AG04450 (cell line): ENCODE data around the gene KRT72. TPM values are rescaled to one million over a fixed set of nuclear protein-coding genes. Genes with fewer than 3 reads are reported as not detected.

ENCODE experiments used
- CTCF ChIA-PET: fragments of 300-600, 350-600 bp; formaldehyde crosslinking; extraction: SDS; loops from one replicate; lab custom pipeline; 2022; ENCODE audit warnings: antibody characterized with exemption, inconsistent platforms; lab: Charles Lee
- POLR2A ChIA-PET: fragments of 350-600 bp; formaldehyde crosslinking; extraction: SDS; loops from one replicate; lab custom pipeline; 2021; ENCODE audit warnings: antibody characterized with exemption, inconsistent platforms; lab: Yijun Ruan, JAX
- DNase-seq: peaks from one replicate; pipeline ENCODE4 v3.0.0-alpha.2; 2011; ENCODE audit warnings: low read depth, low spot score
- H3K27ac ChIP-seq: one replicate; pipeline ENCODE4 v1.5.1; 2012; ENCODE audit warnings: low read depth, low read length, control low read depth
- H3K27me3 ChIP-seq: one replicate; pipeline ENCODE4 v1.6.0; 2012; ENCODE audit warnings: low read length; ENCODE audit not compliant: control insufficient read depth, insufficient read depth
- H3K4me3 ChIP-seq: 2 replicates; pipeline ENCODE4 v1.5.1; 2011; ENCODE audit warnings: mild to moderate bottlenecking, low read depth, low read length, control low read depth
- H3K9me3 ChIP-seq: 2 replicates; pipeline ENCODE4 v1.5.1; 2012; ENCODE audit warnings: low read length; ENCODE audit not compliant: control insufficient read depth, insufficient read depth
- CTCF ChIP-seq: IDR thresholded peaks from 2 replicates; pipeline ENCODE4 v1.5.1; 2011; ENCODE audit warnings: low read depth, low read length, control low read depth, inconsistent platforms
- polyA plus RNA-seq: library from polyadenylated mRNA; depleted of rRNA; stranded (reverse); fragments of >200 nt; gene quantifications from 2 replicates; pipeline ENCODE4 v1.2.3, GENCODE V29; 2011

The KRT72 gene
- polyA plus RNA-seq, 1 experiment = not detected

GRCh38 chr12:52622349-52622748 is 21.1 kb upstream of the KRT72 start:
- ChIA-PET POLR2A (no interaction called here), CTCF (no interaction called here)
- DNase-seq = no peak
- TF ChIP-seq CTCF = no peak
- Histone ChIP-seq H3K9me3 (no peaks in the 10 kb centered on the region), H3K27ac (no peak overlapping the region), H3K27me3 (peaks cover 12% of the 10 kb centered on the region), H3K4me3 (no peak overlapping the region)

GRCh38 chr12:52618866-52619265 is 17.6 kb upstream of the KRT72 start:
- CTCF ChIA-PET = no interaction called here
- H3K4me3 ChIP-seq = no peak overlapping the region
- no peak for TF ChIP-seq CTCF
- H3K27ac ChIP-seq = no peak overlapping the region
- POLR2A ChIA-PET = no interaction called here
- no peaks in the 10 kb centered on the region for H3K9me3 ChIP-seq
- peaks cover 13% of the 10 kb centered on the region for H3K27me3 ChIP-seq
- DNase-seq = no peak

- POLR2A ChIA-PET = no interaction called here
- TF ChIP-seq CTCF = no peak
Observed at GRCh38 chr12:52618216-52618615, 17.0 kb upstream of the KRT72 start, which contains the start of gene KRT73. Gene KRT73, minus strand, starts transcription at chr12:52618559. Its CDS starts 35 bp downstream, at chr12:52618524.

GRCh38 chr12:52617403-52617785 is 16.1 kb upstream of the KRT72 start:
- Histone ChIP-seq H3K27me3 (peaks cover 21% of the 10 kb centered on the region), H3K27ac (no peak overlapping the region), H3K4me3 (no peak overlapping the region), H3K9me3 (no peaks in the 10 kb centered on the region)
- POLR2A ChIA-PET = no interaction called here
- DNase-seq = no peak
- CTCF ChIA-PET = no interaction called here
- no peak for TF ChIP-seq CTCF

More at GRCh38 chr12:52618216-52618615, 17.0 kb upstream of the KRT72 start, which contains the start of gene KRT73:
- Histone ChIP-seq H3K27me3 (peaks cover 15% of the 10 kb centered on the region), H3K27ac (no peak within 1 kb of the TSS), H3K9me3 (no peaks in the 10 kb centered on the region), H3K4me3 (no peak within 1 kb of the TSS)
- no peak for DNase-seq
- CTCF ChIA-PET = no interaction called here

GRCh38 chr12:52616680-52617402 is 15.6 kb upstream of the KRT72 start:
- POLR2A ChIA-PET = no interaction called here
- CTCF ChIA-PET = no interaction called here
- Histone ChIP-seq H3K4me3 (no peak overlapping the region), H3K27me3 (peaks cover 22% of the 10 kb centered on the region), H3K27ac (no peak overlapping the region), H3K9me3 (no peaks in the 10 kb centered on the region)
- no peak for TF ChIP-seq CTCF
- DNase-seq = no peak
